ENCODE data around the gene TTC21A. TPM values are rescaled to one million over a fixed set of nuclear protein-coding genes. Genes with fewer than 3 reads are reported as not detected.

The TTC21A gene
- total and polyA plus RNA-seq, 2 experiments from 2014 or later, result 1.8 to 2.0 TPM

GRCh38 chr3:39100500-39100886 lies 7.0 kb upstream of the TTC21A start:
- no peak overlapping the region for H3K4me2 ChIP-seq
- peaks cover 4% of the 10 kb centered on the region for H3K79me2 ChIP-seq (replicated peaks; ENCODE audit: insufficient read depth)
- H3K9me2 ChIP-seq (ENCODE audit: insufficient read depth), result no peaks in the 10 kb centered on the region
- H3K4me1 ChIP-seq (ENCODE audit: insufficient read depth), result no peaks in the 10 kb centered on the region
- Mint-ChIP-seq H3K9me3 (no peaks in the 10 kb centered on the region), H3K4me3 (no peak overlapping the region), H3K27me3 (ENCODE audit: insufficient read depth, low read depth, poor library complexity) (peaks cover 4% of the 10 kb centered on the region), H3K36me3 (ENCODE audit: low read depth) (peaks cover 23% of the 10 kb centered on the region), H3K27ac (no peak overlapping the region), H3K4me1 (peaks cover 11% of the 10 kb centered on the region)
- H3K36me3 ChIP-seq (ENCODE audit: insufficient read depth), result no peaks in the 10 kb centered on the region
- no peaks in the 10 kb centered on the region for H3F3A ChIP-seq (replicated peaks; ENCODE audit: low read depth)
- H3K27me3 ChIP-seq (ENCODE audit: insufficient read depth), result no peaks in the 10 kb centered on the region
- no peak for DNase-seq (ENCODE audit: low spot score)
- TF ChIP-seq POLR2AphosphoS5 (IDR thresholded peaks at IDR 0.05; ENCODE audit: low read depth), result no peak
- H4K20me1 ChIP-seq (replicated peaks; ENCODE audit: insufficient read depth), result peaks cover 6% of the 10 kb centered on the region; the same call in 1 of the 2 replicates
- H3K4me3 ChIP-seq, result no peak overlapping the region
- no peak overlapping the region for H2AFZ ChIP-seq
- H3K27ac ChIP-seq (ENCODE audit: low read depth), result no peak overlapping the region
- no peak for ATAC-seq

- no peak overlapping the region for H3K4me2 ChIP-seq
- H3F3A ChIP-seq (replicated peaks; ENCODE audit: low read depth), result no peaks in the 10 kb centered on the region
- peak; percentile 77 for DNase-seq (ENCODE audit: low spot score)
These were observed 6.3 kb upstream of the TTC21A start for GRCh38 chr3:39101022-39101689.

More at GRCh38 chr3:39101022-39101689, 6.3 kb upstream of the TTC21A start:
- no peak overlapping the region for H3K4me3 ChIP-seq
- no peaks in the 10 kb centered on the region for H3K4me1 ChIP-seq (ENCODE audit: insufficient read depth)
- peak; percentile 89 for ATAC-seq
- Mint-ChIP-seq H3K4me1 (peaks cover 17% of the 10 kb centered on the region), H3K4me3 (no peak overlapping the region), H3K36me3 (ENCODE audit: low read depth) (peaks cover 20% of the 10 kb centered on the region), H3K27ac (no peak overlapping the region), H3K27me3 (ENCODE audit: insufficient read depth, low read depth, poor library complexity) (peaks cover 7% of the 10 kb centered on the region), H3K9me3 (no peaks in the 10 kb centered on the region)
- no peak overlapping the region for H2AFZ ChIP-seq
- peaks cover 4% of the 10 kb centered on the region for H3K79me2 ChIP-seq (replicated peaks; ENCODE audit: insufficient read depth)
- peaks cover 12% of the 10 kb centered on the region for H4K20me1 ChIP-seq (replicated peaks; ENCODE audit: insufficient read depth)
- H3K27ac ChIP-seq (ENCODE audit: low read depth), result no peak overlapping the region
- no peaks in the 10 kb centered on the region for H3K36me3 ChIP-seq (ENCODE audit: insufficient read depth)
- no peaks in the 10 kb centered on the region for H3K27me3 ChIP-seq (ENCODE audit: insufficient read depth)
- H3K9me2 ChIP-seq (ENCODE audit: insufficient read depth), result no peaks in the 10 kb centered on the region
- TF ChIP-seq ZNF114 (CRISPR knock-in tag; IDR thresholded peaks at IDR 0.05), result no peak
- peak; percentile 87 to 89 for TF ChIP-seq CTCF (conservative IDR thresholded peaks at IDR 0.05; ENCODE audit: low read depth in 2 of 2)
- TF ChIP-seq STAT1 (IDR thresholded peaks at IDR 0.05; ENCODE audit: unreplicated experiment), result no peak

Data from GM23338 (cell line).